Measurements from ENCODE around the gene EPHA8.

GRCh38 chr1:22524481-22524880, 38.8 kb upstream of the EPHA8 start:
- TF ChIP-seq EZH2 (IDR thresholded peaks at IDR 0.05; ENCODE audit: low read depth) (no peak), CTCF (conservative IDR thresholded peaks at IDR 0.05) (no peak)
